Sigmoid colon (tissue), 7 donors: ENCODE data around the gene GRB10. TPM values are rescaled to one million over a fixed set of nuclear protein-coding genes. Genes with fewer than 3 reads are reported as not detected.
"Not testable (repeated sequence)": the region's sequence is repeated elsewhere in the genome, so short reads cannot be mapped to it uniquely, and the experiment has no call there.

ENCODE experiments used
- DNase-seq: peaks from one replicate; pipeline ENCODE4 v3.0.0-alpha.2; 2019
- H3K27ac ChIP-seq, 4 donors: fragments of 200-600 bp; sonication (generic); one replicate each; pipeline ENCODE4 v1.5.1; 2016 to 2019; ENCODE audit warnings: mild to moderate bottlenecking in 1 of 4
- H3K27me3 ChIP-seq, 3 donors: fragments of 200-600 bp; sonication (generic); one replicate each; pipeline ENCODE4 v1.5.1; 2019; ENCODE audit warnings: mild to moderate bottlenecking in 1 of 3
- H3K36me3 ChIP-seq, 4 donors: fragments of 200-600 bp; sonication (generic); one replicate each; pipeline ENCODE4 v1.5.1; 2016 to 2019
- H3K4me1 ChIP-seq, 4 donors: fragments of 200-600 bp; sonication (generic); one replicate each; pipeline ENCODE4 v1.5.1; 2017 to 2019
- H3K4me3 ChIP-seq, 4 donors: fragments of 200-600 bp; sonication (generic); one replicate each; pipeline ENCODE4 v1.5.1; 2017 to 2019; ENCODE audit warnings: mild to moderate bottlenecking in 2 of 4, moderate library complexity in 1 of 4
- H3K9me3 ChIP-seq, 4 donors: fragments of 200-600 bp in 3 of 4; sonication (generic) in 3 of 4; one replicate each; pipeline versions ENCODE4 v1.5.1 to v1.6.1; 2013 to 2019
- EP300 ChIP-seq, 4 donors: sonication (generic); formaldehyde crosslinking; IDR thresholded peaks; one replicate each; pipeline ENCODE4 v1.6.1; 2017; ENCODE audit warnings: antibody characterized with exemption in 4 of 4
- POLR2A ChIP-seq, 2 donors: fragments of 450-650 bp; IDR thresholded peaks; one replicate each; pipeline ENCODE4 v1.6.1; 2016; ENCODE audit warnings: antibody characterized with exemption in 2 of 2, mild to moderate bottlenecking in 2 of 2, moderate library complexity in 2 of 2
- POLR2AphosphoS5 ChIP-seq, 4 donors: sonication (generic); formaldehyde crosslinking; IDR thresholded peaks; one replicate each; pipeline ENCODE4 v1.6.1; 2017; ENCODE audit warnings: antibody characterized with exemption in 4 of 4
- WGBS, 2 donors: extraction: QIAGEN DNeasy Blood & Tissue Kit; methylation state at CpG; one replicate each; pipeline ENCODE4 v1.1.7; 2013; 5-methylcytosine and 5-hydroxymethylcytosine counted together
- intact Hi-C: fragments of 100-400 bp; cut with DNase I; formaldehyde crosslinking; loops from one replicate; pipeline ENCODE4 v1.15.1; 2023
- polyA plus RNA-seq, 3 donors: library from polyadenylated mRNA; stranded (reverse); fragments of 200-250 nt; gene quantifications; one replicate each; pipeline ENCODE4 v1.2.3, GENCODE V29; 2013
- total RNA-seq, 4 donors: library from RNA; depleted of rRNA; stranded (reverse); fragments of >200 nt; gene quantifications; one replicate each; pipeline ENCODE4 v1.1.0, GENCODE V29; 2016
- TF ChIP-seq, protein P1 (sequence below), 4 experiments: fragments of 450-650 bp in 3 of 4; fragments of 200-600 bp in 1 of 4; IDR thresholded peaks; one replicate each; pipeline ENCODE4 v1.5.1; 2016 to 2019; ENCODE audit warnings: antibody characterized with exemption in 4 of 4, mild to moderate bottlenecking in 3 of 4, moderate library complexity in 2 of 4
- donor health status: healthy with polysubstance abuse.
- donor health status: Bipolar disorder and iron deficiency.
- donor health status: healthy.

The GRB10 gene
- total and polyA plus RNA-seq, 7 donors, result 2.1 to 83.6 (median 49.2) TPM

DNA sequence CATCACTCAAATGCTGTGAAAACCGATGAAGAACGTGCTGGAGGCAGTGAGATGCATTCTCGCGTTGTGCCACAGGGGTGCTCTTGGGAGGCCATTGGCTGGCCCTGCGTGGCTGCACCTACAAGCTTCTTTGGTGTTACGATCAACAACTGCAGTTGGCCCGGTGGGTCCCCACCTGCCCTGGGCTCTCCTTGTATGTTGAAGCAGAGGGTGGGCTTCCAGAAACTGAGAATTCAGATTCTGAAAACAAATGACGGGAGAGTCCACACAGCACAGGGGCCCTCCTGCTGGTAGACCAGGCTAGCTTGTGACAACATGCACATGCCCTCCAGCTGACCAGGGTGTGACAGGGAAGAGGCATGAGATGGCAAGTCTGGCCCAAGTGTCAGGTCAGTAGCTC, 193.8 kb downstream of the GRB10 start:
- WGBS, 2 donors, result 84 to 93% methylated on average over 8 of the region's 8 CpGs
- H3K36me3 ChIP-seq, result peaks cover 0 to 22% (median 11%) of the 10 kb centered on the region in 4 donors
- TF ChIP-seq, protein P1, sequence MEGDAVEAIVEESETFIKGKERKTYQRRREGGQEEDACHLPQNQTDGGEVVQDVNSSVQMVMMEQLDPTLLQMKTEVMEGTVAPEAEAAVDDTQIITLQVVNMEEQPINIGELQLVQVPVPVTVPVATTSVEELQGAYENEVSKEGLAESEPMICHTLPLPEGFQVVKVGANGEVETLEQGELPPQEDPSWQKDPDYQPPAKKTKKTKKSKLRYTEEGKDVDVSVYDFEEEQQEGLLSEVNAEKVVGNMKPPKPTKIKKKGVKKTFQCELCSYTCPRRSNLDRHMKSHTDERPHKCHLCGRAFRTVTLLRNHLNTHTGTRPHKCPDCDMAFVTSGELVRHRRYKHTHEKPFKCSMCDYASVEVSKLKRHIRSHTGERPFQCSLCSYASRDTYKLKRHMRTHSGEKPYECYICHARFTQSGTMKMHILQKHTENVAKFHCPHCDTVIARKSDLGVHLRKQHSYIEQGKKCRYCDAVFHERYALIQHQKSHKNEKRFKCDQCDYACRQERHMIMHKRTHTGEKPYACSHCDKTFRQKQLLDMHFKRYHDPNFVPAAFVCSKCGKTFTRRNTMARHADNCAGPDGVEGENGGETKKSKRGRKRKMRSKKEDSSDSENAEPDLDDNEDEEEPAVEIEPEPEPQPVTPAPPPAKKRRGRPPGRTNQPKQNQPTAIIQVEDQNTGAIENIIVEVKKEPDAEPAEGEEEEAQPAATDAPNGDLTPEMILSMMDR (IDR thresholded peaks at IDR 0.05), result no peak
- TF ChIP-seq EP300 (IDR thresholded peaks at IDR 0.05), result no peak
- no peak for TF ChIP-seq POLR2AphosphoS5 (IDR thresholded peaks at IDR 0.05)
- no peak for TF ChIP-seq POLR2A (IDR thresholded peaks at IDR 0.05)
- no peaks in the 10 kb centered on the region for H3K27me3 ChIP-seq
- DNase-seq, result no peak
- H3K4me1 ChIP-seq, result peaks cover 0 to 11% (median 8%) of the 10 kb centered on the region in 4 donors
- intact Hi-C loops, result no loop called here
- H3K4me3 ChIP-seq, result no peak overlapping the region
- H3K27ac ChIP-seq, result no peak overlapping the region
- H3K9me3 ChIP-seq, result no peaks in the 10 kb centered on the region

DNA sequence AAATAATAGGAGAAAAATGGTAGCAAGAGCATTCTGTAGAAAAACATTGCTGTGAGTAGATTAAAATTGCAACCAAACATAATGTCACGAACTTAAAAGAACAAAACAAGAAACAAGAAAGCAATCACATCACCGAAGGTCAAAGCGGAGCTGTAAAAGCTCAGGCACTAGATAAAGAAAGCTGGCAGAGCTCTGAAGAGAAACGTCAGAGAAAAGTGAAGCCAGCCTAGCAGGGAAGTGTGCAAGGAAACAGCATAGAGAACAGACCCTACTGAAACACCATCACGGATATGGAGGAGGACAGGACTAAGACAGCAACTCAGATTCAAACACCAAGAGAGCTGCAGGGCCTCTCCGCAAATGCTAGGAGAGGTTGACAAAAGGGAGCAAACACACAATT, 195.0 kb downstream of the GRB10 start:
- intact Hi-C loops, result no loop called here
- H3K9me3 ChIP-seq, result peaks cover 0 to 5% (median 1%) of the 10 kb centered on the region in 4 donors
- no peak overlapping the region for H3K4me3 ChIP-seq
- no peak for DNase-seq
- 86 to 87% methylated on average over 6 of the region's 6 CpGs for WGBS, 2 donors
- H3K36me3 ChIP-seq, result peaks cover 0 to 11% (median 5%) of the 10 kb centered on the region in 4 donors
- no peaks in the 10 kb centered on the region for H3K27me3 ChIP-seq
- H3K4me1 ChIP-seq, result peaks cover 0 to 11% (median 8%) of the 10 kb centered on the region in 4 donors
- TF ChIP-seq POLR2A (IDR thresholded peaks at IDR 0.05) (no peak), EP300 (IDR thresholded peaks at IDR 0.05) (no peak), POLR2AphosphoS5 (IDR thresholded peaks at IDR 0.05) (no peak)
- TF ChIP-seq, protein P1 (IDR thresholded peaks at IDR 0.05), result no peak
- no peak overlapping the region for H3K27ac ChIP-seq

DNA sequence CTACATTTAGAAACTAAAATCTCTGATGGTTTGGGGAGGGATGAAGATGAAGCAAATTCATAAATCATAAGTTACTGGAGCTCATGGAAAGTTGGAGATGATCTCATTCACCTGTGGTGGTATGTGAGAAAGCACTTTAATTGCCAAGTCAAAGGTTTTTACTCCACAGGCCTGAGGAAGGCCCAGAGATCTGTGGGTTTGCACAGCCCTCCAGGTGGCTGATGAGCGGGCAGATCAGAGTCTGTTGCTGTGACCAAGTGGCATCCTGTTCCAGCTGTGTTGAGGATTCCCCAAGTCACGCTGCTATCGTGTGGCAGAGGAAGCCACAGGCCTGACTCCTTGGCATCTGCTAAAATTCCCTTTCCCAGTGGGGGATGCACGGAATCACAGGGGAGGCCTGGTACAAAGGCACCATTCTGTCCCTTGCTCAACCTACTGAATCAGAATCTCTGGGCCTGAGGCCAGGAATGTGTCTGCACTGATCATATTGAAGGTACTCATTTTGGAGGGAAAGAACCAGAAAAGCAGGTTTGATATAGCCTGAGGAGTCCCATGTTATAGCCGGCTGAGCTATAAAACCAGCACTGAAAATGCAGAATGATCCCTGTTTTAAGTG, 197.8 kb downstream of the GRB10 start:
- WGBS, 2 donors, result 69 to 76% methylated on average over 5 of the region's 5 CpGs

DNA sequence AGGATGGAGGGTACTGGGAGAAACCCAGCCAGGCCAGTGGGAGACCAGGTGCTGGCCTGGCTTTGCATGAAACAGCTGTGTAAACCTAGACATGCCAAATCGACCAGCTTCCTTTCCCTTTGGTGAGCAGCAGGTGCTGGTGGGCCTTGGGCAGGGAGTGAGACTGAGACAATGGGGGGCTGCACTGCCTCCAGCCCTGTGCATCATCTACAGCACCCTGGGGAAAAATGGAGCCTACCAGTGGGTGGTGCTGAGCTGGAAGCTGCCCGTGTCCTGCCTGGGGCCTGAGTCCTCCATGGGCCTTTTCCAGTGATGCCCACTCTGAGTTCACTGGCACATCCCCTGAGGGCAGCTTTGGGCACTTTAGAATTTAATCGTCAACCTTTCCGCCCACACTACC, 198.3 kb downstream of the GRB10 start:
- DNase-seq, result no peak
- intact Hi-C loops, result no loop called here
- TF ChIP-seq POLR2A (IDR thresholded peaks at IDR 0.05) (no peak), POLR2AphosphoS5 (IDR thresholded peaks at IDR 0.05) (no peak), EP300 (IDR thresholded peaks at IDR 0.05) (no peak)
- TF ChIP-seq, protein P1 (IDR thresholded peaks at IDR 0.05), result no peak
- Histone ChIP-seq H3K4me3 (no peak overlapping the region), H3K4me1 (peaks cover 0 to 11% (median 8%) of the 10 kb centered on the region in 4 donors), H3K36me3 (no peaks in the 10 kb centered on the region), H3K27me3 (no peaks in the 10 kb centered on the region), H3K9me3 (peaks cover 0 to 5% (median 1%) of the 10 kb centered on the region in 4 donors), H3K27ac (no peak overlapping the region)
- WGBS, 2 donors, result 84 to 90% methylated on average over 4 of the region's 4 CpGs

More for the DNA sequence above, 197.8 kb downstream of the GRB10 start:
- H3K4me3 ChIP-seq, result no peak overlapping the region
- no peak for DNase-seq
- no peaks in the 10 kb centered on the region for H3K27me3 ChIP-seq
- intact Hi-C loops, result no loop called here
- no peak for TF ChIP-seq POLR2A (IDR thresholded peaks at IDR 0.05)
- no peak for TF ChIP-seq EP300 (IDR thresholded peaks at IDR 0.05)
- TF ChIP-seq POLR2AphosphoS5 (IDR thresholded peaks at IDR 0.05), result no peak
- TF ChIP-seq, protein P1 (IDR thresholded peaks at IDR 0.05), result no peak
- peak overlapping the region in 1 of 4 donors; percentile 39 for H3K27ac ChIP-seq
- H3K4me1 ChIP-seq, result peaks cover 0 to 11% (median 8%) of the 10 kb centered on the region in 4 donors
- no peaks in the 10 kb centered on the region for H3K36me3 ChIP-seq
- peaks cover 0 to 5% (median 1%) of the 10 kb centered on the region in 4 donors for H3K9me3 ChIP-seq

DNA sequence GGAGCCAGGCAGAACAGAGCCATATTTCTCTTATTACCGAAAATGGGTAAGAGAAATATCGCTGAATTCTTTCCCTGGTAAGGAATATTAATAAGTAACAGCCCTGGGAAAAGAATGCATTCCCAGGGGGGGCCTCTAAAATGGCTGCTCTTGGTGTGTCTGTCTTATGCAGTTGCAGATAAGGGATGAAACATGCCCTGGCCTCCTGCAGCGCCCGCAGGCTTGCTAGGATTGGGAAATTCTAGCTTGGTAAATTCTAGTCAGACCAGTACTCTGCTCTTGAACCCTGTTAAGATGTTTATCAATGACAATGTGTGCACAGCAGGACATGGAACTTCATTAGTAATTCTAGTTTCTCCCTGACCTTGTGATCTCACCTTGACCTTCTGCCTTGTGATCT, 199.4 kb downstream of the GRB10 start:
- WGBS, 2 donors, result 95 to 96% methylated on average over 4 of the region's 4 CpGs
- H3K4me3 ChIP-seq, H3K36me3 ChIP-seq, DNase-seq, H3K27ac ChIP-seq, intact Hi-C loops, H3K27me3 ChIP-seq, H3K9me3 ChIP-seq: not testable (repeated sequence)
- H3K4me1 ChIP-seq, result peaks cover 0 to 11% (median 8%) of the 10 kb centered on the region in 4 donors

DNA sequence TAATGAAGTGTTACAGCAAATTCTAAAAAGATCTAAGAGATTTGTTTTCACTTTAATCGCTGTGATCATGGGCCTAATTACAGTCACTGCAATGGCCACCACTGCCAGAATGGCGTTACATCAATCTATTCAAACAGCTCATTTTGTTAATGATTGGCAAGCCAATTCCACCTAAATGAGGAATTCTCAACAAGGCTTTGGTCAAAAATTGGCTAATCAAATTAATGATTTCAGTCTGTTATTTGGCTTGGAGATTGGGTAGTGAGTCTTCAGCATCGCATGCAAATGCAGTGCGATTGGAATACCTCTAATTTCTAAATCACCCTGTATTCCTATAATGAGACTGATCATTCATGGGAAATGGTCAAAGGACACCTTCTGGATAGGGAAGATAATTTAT, 200.4 kb downstream of the GRB10 start:
- H3K27ac ChIP-seq, H3K4me3 ChIP-seq, H3K27me3 ChIP-seq, DNase-seq, H3K36me3 ChIP-seq, H3K9me3 ChIP-seq, intact Hi-C loops: not testable (repeated sequence)
- WGBS, 2 donors, result 89 to 96% methylated on average over 4 of the region's 4 CpGs
- peaks cover 0 to 11% (median 8%) of the 10 kb centered on the region in 4 donors for H3K4me1 ChIP-seq

DNA sequence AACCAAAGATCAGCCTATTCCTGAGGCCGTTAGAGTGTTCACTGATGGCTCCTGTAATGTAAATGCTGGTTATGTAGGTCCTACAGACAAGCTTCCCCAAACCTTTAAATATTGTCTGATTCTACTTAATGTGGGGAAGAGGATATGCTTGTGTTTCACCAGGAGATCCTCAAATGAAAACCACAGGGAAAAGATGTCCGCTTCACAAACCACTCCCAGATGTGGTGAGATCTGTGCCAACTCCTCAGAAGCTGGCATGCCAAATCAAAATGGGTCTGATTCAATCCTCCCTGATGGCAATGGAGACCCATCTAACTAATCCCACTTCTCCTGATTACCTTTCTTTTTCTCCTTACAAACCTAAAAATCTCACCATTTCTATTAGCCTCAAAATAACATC, 202.0 kb downstream of the GRB10 start:
- peaks cover 0 to 11% (median 8%) of the 10 kb centered on the region in 4 donors for H3K4me1 ChIP-seq
- H3K36me3 ChIP-seq, H3K9me3 ChIP-seq, intact Hi-C loops, H3K27ac ChIP-seq, DNase-seq, H3K27me3 ChIP-seq, H3K4me3 ChIP-seq: not testable (repeated sequence)
- 87 to 96% methylated on average over 2 of the region's 2 CpGs for WGBS, 2 donors
